Spleen (tissue), 11 donors: ENCODE measurements around the gene ABCA10. TPM values are rescaled to one million over a fixed set of nuclear protein-coding genes. Genes with fewer than 3 reads are reported as not detected.
"Not testable (repeated sequence)": the region's sequence is repeated elsewhere in the genome, so short reads cannot be mapped to it uniquely, and the experiment has no call there.

Source experiments
- DNase-seq: peaks from one replicate; pipeline ENCODE4 v3.0.0-alpha.2; 2020
- H3K27ac ChIP-seq, 8 donors: fragments of 200-600 bp; sonication (generic) in 7 of 8; 1 replicate in 4 of 8; 2 replicates in 4 of 8; pipeline versions ENCODE4 v1.5.0 to v1.8.0; 2016 to 2021; ENCODE audit warnings: inconsistent platforms in 4 of 8, mild to moderate bottlenecking in 4 of 8, moderate library complexity in 1 of 8
- H3K27me3 ChIP-seq, 7 donors: fragments of 200-600 bp; sonication (generic) in 6 of 7; replicated peaks in 1 of 7; 1 replicate in 4 of 7; 2 replicates in 3 of 7; pipeline versions ENCODE4 v1.5.0 to v1.8.0; 2016 to 2021; ENCODE audit warnings: inconsistent platforms in 3 of 7, mild to moderate bottlenecking in 1 of 7
- H3K36me3 ChIP-seq, 6 donors: fragments of 200-600 bp; sonication (generic) in 5 of 6; 1 replicate in 4 of 6; 2 replicates in 2 of 6; pipeline versions ENCODE4 v1.5.0 to v1.8.0; 2016 to 2021; ENCODE audit warnings: inconsistent platforms in 2 of 6
- H3K4me1 ChIP-seq, 6 donors: fragments of 200-600 bp; sonication (generic) in 5 of 6; 1 replicate in 3 of 6; 2 replicates in 3 of 6; pipeline versions ENCODE4 v1.5.0 to v1.8.0; 2016 to 2021; ENCODE audit warnings: inconsistent platforms in 3 of 6
- H3K4me3 ChIP-seq, 8 donors: fragments of 200-600 bp; sonication (generic) in 7 of 8; 1 replicate in 4 of 8; 2 replicates in 4 of 8; pipeline versions ENCODE4 v1.5.0 to v1.8.0; 2016 to 2021; ENCODE audit warnings: inconsistent platforms in 4 of 8, mild to moderate bottlenecking in 4 of 8, moderate library complexity in 2 of 8
- H3K9me3 ChIP-seq, 8 donors: fragments of 200-600 bp; sonication (generic) in 7 of 8; 1 replicate in 4 of 8; 2 replicates in 4 of 8; pipeline versions ENCODE4 v1.5.0 to v1.8.0; 2016 to 2021; ENCODE audit warnings: inconsistent platforms in 4 of 8
- POLR2A ChIP-seq, 3 donors: fragments of 450-650 bp; IDR thresholded peaks; one replicate each; pipeline ENCODE4 v1.5.1; 2017; ENCODE audit warnings: antibody characterized with exemption in 3 of 3, mild to moderate bottlenecking in 1 of 3
- POLR2AphosphoS5 ChIP-seq, 3 donors: sonication (generic); formaldehyde crosslinking; IDR thresholded peaks; one replicate each; pipeline ENCODE4 v1.5.1; 2017; ENCODE audit warnings: antibody characterized with exemption in 3 of 3
- WGBS, 5 donors: extraction: QIAGEN DNeasy Blood & Tissue Kit in 3 of 5; methylation state at CpG; one replicate each; pipeline versions ENCODE4 v1.1.5 to v1.1.7; 2013 to 2018; 5-methylcytosine and 5-hydroxymethylcytosine counted together
- intact Hi-C: fragments of 100-400 bp; cut with DNase I; formaldehyde crosslinking; loops from one replicate; pipeline ENCODE4 v1.15.0; 2023; ENCODE audit warnings: low total_unique reads
- polyA plus RNA-seq, 3 donors: library from polyadenylated mRNA; stranded (reverse); fragments of 200-250 nt; gene quantifications; one replicate each; pipeline ENCODE4 v1.2.1, GENCODE V29; 2013
- total RNA-seq, 7 donors: library from RNA; depleted of rRNA in 3 of 7; stranded (reverse); fragments of >200 nt in 3 of 7; fragmentation: NEBNext Ultra II Directional in 4 of 7; extraction: Animal tissue kit (Norgen Biotek cat#: 25700) in 4 of 7; gene quantifications; one replicate each; pipeline versions ENCODE4 v1.1.0 to v1.2.1, GENCODE V29; 2016 to 2021
- TF ChIP-seq, protein P1 (sequence below), 11 experiments: fragments of 200-600 bp in 7 of 11; fragments of 450-650 bp in 4 of 11; sonication (generic) in 4 of 11; IDR thresholded peaks in 8 of 11; conservative IDR thresholded peaks in 3 of 11; 1 replicate in 7 of 11; 2 replicates in 4 of 11; pipeline versions ENCODE4 v1.4.0 to v1.8.0; 2016 to 2021; ENCODE audit warnings: antibody characterized with exemption in 11 of 11, inconsistent platforms in 4 of 11, mild to moderate bottlenecking in 1 of 11
- donor health status: healthy with polysubstance abuse.
- donor health status: DM: no; HTN: no; CAD: no; lungs with moderate emphysema.
- donor health status: DM: no; HTN: no; CAD: no.
- donor health status: Bipolar disorder and iron deficiency.
- donor health status: healthy.
- donor health status: DM: no; HTN: no; CAD: no.
- donor health status: DM: yes; HTN: yes; CAD: no.

The ABCA10 gene
- total and polyA plus RNA-seq, 10 donors, result 1.5 to 4.9 (median 2.4) TPM

DNA sequence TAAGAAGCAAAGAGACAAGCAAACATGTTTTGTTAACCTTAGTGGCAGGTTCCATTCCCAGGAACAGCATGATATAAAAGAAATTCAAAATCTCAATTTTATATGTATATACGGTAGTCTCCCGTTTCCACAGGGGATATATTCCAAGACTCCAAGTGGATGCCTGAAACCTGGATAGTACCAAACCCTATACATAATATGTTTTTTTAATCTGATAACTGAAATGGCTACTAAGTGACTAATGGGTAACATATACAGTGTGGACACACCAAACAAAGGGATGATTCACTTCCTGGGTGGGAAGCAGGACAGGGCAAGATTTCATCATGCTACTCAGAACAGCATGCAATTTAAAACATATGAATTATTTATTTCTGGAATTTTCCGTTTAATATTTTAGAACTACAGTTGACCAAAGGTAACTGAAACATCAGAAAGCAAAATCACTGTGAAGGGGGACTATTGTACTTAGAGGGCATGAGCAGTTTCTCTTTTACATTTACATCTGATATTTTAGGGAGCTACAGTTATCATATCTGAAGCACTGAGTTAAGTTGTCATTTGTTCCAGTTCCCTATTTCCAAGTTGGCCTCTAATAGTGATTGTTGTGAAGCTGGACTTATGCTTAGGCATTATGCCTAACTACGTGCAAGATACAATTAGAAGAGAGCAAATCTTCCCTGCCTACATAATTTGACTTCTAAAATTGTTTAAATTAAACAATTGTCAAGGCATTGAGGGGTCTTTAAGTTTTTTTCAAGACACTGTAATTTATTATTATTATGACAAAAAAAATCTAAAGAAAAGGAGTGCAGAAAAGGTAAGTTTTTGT lies 52.8 kb downstream of the ABCA10 start:
- Histone ChIP-seq H3K9me3 (no peaks in the 10 kb centered on the region), H3K36me3 (no peaks in the 10 kb centered on the region), H3K27me3 (no peaks in the 10 kb centered on the region), H3K4me1 (peaks cover 0 to 3% (median 0%) of the 10 kb centered on the region in 6 donors), H3K4me3 (no peak overlapping the region), H3K27ac (peak overlapping the region in 3 of 8 donors; percentile 18 to 50 (median 25))
- DNase-seq, result no peak
- intact Hi-C loops, result no loop called here
- TF ChIP-seq POLR2A (IDR thresholded peaks at IDR 0.05) (no peak), POLR2AphosphoS5 (IDR thresholded peaks at IDR 0.05) (no peak)
- TF ChIP-seq, protein P1, sequence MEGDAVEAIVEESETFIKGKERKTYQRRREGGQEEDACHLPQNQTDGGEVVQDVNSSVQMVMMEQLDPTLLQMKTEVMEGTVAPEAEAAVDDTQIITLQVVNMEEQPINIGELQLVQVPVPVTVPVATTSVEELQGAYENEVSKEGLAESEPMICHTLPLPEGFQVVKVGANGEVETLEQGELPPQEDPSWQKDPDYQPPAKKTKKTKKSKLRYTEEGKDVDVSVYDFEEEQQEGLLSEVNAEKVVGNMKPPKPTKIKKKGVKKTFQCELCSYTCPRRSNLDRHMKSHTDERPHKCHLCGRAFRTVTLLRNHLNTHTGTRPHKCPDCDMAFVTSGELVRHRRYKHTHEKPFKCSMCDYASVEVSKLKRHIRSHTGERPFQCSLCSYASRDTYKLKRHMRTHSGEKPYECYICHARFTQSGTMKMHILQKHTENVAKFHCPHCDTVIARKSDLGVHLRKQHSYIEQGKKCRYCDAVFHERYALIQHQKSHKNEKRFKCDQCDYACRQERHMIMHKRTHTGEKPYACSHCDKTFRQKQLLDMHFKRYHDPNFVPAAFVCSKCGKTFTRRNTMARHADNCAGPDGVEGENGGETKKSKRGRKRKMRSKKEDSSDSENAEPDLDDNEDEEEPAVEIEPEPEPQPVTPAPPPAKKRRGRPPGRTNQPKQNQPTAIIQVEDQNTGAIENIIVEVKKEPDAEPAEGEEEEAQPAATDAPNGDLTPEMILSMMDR (IDR thresholded peaks at IDR 0.05 in 8 of 11, conservative IDR thresholded peaks at IDR 0.05 in 3 of 11), result no peak
- 82 to 89% (median 88%) methylated on average over 4 of the region's 4 CpGs for WGBS, 5 donors

DNA sequence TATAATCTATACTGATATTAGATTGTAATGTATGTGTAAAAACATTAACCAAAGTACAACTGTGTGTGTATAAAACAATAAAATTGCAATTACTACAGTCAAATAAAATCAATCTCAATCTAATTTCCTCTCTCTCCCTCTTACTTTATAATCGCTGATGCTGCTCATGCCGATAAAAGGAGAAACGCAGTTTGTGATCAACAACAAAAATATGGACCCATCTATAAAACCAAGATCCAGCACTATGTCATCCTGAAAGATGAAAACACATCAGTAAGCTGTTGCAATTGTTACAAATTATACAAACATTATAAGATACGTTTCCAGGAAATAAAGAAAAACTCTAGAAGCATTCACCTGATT lies 53.4 kb downstream of the ABCA10 start:
- Histone ChIP-seq H3K27ac (peak overlapping the region in 2 of 8 donors; percentile 18 to 50), H3K27me3 (no peaks in the 10 kb centered on the region), H3K36me3 (no peaks in the 10 kb centered on the region), H3K4me1 (peaks cover 0 to 9% (median 3%) of the 10 kb centered on the region in 6 donors), H3K4me3 (no peak overlapping the region), H3K9me3 (no peaks in the 10 kb centered on the region)
- 90 to 95% (median 94%) methylated on average over 4 of the region's 4 CpGs for WGBS, 5 donors
- intact Hi-C loops, result no loop called here
- no peak for DNase-seq
- no peak for TF ChIP-seq POLR2AphosphoS5 (IDR thresholded peaks at IDR 0.05)
- TF ChIP-seq POLR2A (IDR thresholded peaks at IDR 0.05), result no peak
- TF ChIP-seq, protein P1 (IDR thresholded peaks at IDR 0.05 in 8 of 11, conservative IDR thresholded peaks at IDR 0.05 in 3 of 11), result no peak

DNA sequence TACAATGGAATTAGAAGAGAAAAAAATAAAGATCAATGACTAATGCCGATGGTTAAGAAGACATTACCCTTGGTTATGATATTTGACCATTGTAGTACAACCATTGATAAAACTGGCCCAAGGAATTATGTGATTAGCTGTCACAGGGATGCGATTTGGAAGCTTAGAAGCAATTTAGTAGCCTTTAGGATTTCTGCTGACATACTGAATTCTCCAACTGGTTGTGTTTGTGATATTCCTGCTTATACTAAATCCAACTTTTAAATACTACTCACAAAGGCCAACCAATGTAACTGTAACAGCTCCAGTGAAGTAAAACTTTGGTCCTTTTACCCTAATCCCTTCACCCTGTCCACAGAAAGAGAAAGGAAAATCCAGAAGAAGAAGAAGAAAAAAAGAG lies 55.5 kb downstream of the ABCA10 start:
- no peak overlapping the region for H3K4me3 ChIP-seq
- no peak overlapping the region for H3K27ac ChIP-seq
- no peak for DNase-seq
- intact Hi-C loops, result no loop called here
- TF ChIP-seq, protein P1 (IDR thresholded peaks at IDR 0.05 in 8 of 11, conservative IDR thresholded peaks at IDR 0.05 in 3 of 11), result no peak
- no peak for TF ChIP-seq POLR2A (IDR thresholded peaks at IDR 0.05)
- TF ChIP-seq POLR2AphosphoS5 (IDR thresholded peaks at IDR 0.05), result no peak
- H3K4me1 ChIP-seq, result peaks cover 0 to 10% (median 3%) of the 10 kb centered on the region in 6 donors
- H3K27me3 ChIP-seq, result no peaks in the 10 kb centered on the region
- no peaks in the 10 kb centered on the region for H3K36me3 ChIP-seq
- H3K9me3 ChIP-seq, result no peaks in the 10 kb centered on the region
- 58 to 97% (median 71%) methylated on average over 2 of the region's 2 CpGs for WGBS, 5 donors

DNA sequence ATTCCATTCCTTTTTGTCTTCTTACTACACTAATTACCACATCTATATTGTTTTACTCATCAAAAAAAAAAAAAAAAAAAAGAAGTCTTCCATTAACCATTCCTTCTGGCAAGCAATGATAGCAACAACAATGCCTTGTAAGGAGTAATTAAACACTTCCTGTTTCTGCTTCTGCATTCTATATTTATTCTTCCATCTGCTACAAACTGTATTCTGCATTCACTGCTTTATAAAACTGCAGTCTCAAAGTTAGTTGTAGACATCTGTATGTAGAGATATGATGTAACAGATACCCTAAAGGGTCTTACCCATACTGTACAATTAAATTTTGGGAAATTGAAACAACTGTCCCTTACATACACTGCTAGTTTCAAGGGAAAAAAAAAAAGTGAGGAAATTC lies 58.2 kb downstream of the ABCA10 start:
- H3K4me3 ChIP-seq, result no peak overlapping the region
- intact Hi-C loops, result no loop called here
- no peak overlapping the region for H3K27ac ChIP-seq
- H3K9me3 ChIP-seq, result no peaks in the 10 kb centered on the region
- no peak for DNase-seq
- peaks cover 0 to 10% (median 3%) of the 10 kb centered on the region in 6 donors for H3K4me1 ChIP-seq
- H3K27me3 ChIP-seq, result no peaks in the 10 kb centered on the region
- H3K36me3 ChIP-seq, result no peaks in the 10 kb centered on the region
- no peak for TF ChIP-seq POLR2AphosphoS5 (IDR thresholded peaks at IDR 0.05)
- TF ChIP-seq, protein P1 (IDR thresholded peaks at IDR 0.05 in 8 of 11, conservative IDR thresholded peaks at IDR 0.05 in 3 of 11), result no peak
- no peak for TF ChIP-seq POLR2A (IDR thresholded peaks at IDR 0.05)

DNA sequence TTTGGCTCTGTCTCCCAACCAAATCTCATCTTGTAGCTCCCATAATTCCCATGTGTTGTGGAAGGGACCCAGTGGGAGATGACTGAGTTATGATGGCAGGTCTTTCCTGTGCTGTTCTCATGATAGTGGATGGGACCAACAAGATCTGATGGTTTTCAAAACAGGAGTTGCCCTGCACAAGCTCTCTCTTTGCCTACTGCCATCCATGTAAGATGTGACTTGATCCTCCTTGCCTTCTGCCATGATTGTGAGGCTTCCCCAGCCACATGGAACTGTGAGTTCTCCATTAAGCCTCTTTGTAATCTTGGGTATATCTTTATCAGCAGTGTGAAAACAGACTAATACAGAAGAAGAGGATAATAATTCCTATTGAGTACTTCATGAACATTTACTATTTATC lies 60.0 kb downstream of the ABCA10 start:
- H3K4me3 ChIP-seq, H3K9me3 ChIP-seq, H3K27ac ChIP-seq, H3K36me3 ChIP-seq, DNase-seq, intact Hi-C loops, H3K27me3 ChIP-seq: not testable (repeated sequence)
- H3K4me1 ChIP-seq, result peaks cover 0 to 10% (median 3%) of the 10 kb centered on the region in 6 donors
